T-helper 22 cell (primary cell): ENCODE results near the gene GPC5.
"Not testable (repeated sequence)": the region's sequence is repeated elsewhere in the genome, so short reads cannot be mapped to it uniquely, and the experiment has no call there.

Experiments used
- DNase-seq: peaks from one replicate; pipeline ENCODE4 v3.0.0-alpha.2; 2020; ENCODE audit warnings: low read depth

GPC5 gene

GRCh38 chr13:92864584-92865284 is 1466.3 kb downstream of the GPC5 start:
- DNase-seq, result no peak

GRCh38 chr13:92873029-92873428 is 1474.6 kb downstream of the GPC5 start:
- DNase-seq, result no peak

GRCh38 chr13:92886535-92887077 is 1488.2 kb downstream of the GPC5 start:
- no peak for DNase-seq

- no peak for DNase-seq
Measured at GRCh38 chr13:92894447-92894846, 1496.0 kb downstream of the GPC5 start.

GRCh38 chr13:92896842-92897241 is 1498.4 kb downstream of the GPC5 start:
- DNase-seq, result no peak

GRCh38 chr13:92898946-92899345 is 1500.5 kb downstream of the GPC5 start:
- not testable (repeated sequence) for DNase-seq

GRCh38 chr13:92900446-92900845 is 1502.0 kb downstream of the GPC5 start:
- DNase-seq, result no peak

- DNase-seq, result no peak
Measured at GRCh38 chr13:92901739-92902138, 1503.3 kb downstream of the GPC5 start.

- no peak for DNase-seq
Measured at GRCh38 chr13:92912629-92913028, 1514.2 kb downstream of the GPC5 start.

GRCh38 chr13:92913840-92914239 is 1515.4 kb downstream of the GPC5 start:
- DNase-seq, result no peak
